Testis (tissue), 2 donors: Measurements from ENCODE around the gene SNAI3.

Source experiments
- CTCF ChIP-seq, 3 experiments: fragments of 450-650 bp in 2 of 3; fragments of 200-600 bp in 1 of 3; sonication (generic) in 1 of 3; IDR thresholded peaks; one replicate each; pipeline ENCODE4 v1.5.1; 2016 to 2019; ENCODE audit warnings: antibody characterized with exemption in 3 of 3, mild to moderate bottlenecking in 2 of 3, moderate library complexity in 1 of 3
- POLR2A ChIP-seq: fragments of 450-650 bp; IDR thresholded peaks from one replicate; pipeline ENCODE4 v1.6.1; 2017; ENCODE audit warnings: antibody characterized with exemption, mild to moderate bottlenecking, moderate library complexity

DNA sequence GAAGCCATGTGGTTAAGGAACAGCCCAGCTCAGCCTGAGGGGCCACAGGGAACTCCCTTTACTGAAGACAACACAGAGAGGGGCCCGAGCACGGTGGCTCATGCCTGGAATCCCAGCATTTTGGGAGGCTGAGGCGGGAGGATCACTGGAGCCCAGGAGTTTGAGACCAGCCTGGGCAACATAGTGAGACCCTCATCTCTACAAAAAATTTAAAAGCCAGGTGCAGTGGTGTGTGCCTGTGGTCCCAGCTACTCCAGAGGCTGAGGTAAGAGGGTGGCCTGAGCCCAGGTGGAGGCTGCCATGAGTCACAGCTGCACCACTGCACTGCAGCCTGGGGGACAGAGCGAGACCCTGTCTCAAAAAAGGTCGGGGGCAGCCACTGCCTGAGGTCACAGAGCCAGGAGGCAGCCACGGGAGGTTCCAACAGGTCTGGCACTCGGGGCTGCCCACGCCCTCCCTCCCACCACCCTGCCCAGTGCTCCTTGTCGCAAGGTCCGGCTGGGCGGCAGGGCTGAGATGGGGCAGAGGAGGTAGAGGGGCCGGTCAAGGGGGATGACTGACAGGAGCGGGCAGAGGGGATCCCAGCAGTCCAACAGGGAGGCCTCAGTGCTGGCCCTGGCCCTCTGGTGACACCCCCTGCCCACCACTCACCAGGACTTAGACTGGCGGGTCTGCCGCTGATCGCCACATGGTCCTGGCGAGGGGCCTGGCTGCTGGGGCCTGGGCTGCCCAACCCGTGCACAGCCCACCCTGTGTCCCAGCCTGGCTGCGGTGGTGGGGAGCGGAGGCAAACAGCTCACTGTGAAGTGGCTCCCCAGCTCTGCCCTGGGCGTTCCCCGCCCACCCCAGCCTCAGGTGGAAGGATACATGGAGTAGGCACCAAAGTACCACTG is 38.9 kb downstream of the SNAI3 start:
- TF ChIP-seq CTCF (IDR thresholded peaks at IDR 0.05) (no peak), POLR2A (no peak)
